Cardiac fibroblast (primary cell): ENCODE data around the gene MYADM.

Experiments
- DNase-seq, 2 donors: peaks; one replicate each; pipeline versions ENCODE4 v3.0.0 to v3.0.0-alpha.2; 2010; ENCODE audit warnings: low read depth in 2 of 2
- H3K4me3 ChIP-seq, 2 donors: replicated peaks in 1 of 2; 1 replicate in 1 of 2; 2 replicates in 1 of 2; pipeline ENCODE4 v1.5.1; 2011; ENCODE audit warnings: low read depth in 2 of 2, low read length in 2 of 2, mild to moderate bottlenecking in 2 of 2, moderate library complexity in 1 of 2
- CTCF ChIP-seq: IDR thresholded peaks from one replicate; pipeline ENCODE4 v1.5.1; 2011; ENCODE audit warnings: low read depth, mild to moderate bottlenecking, low read length, inconsistent platforms

Gene MYADM

GRCh38 chr19:53903055-53903680 lies 35.5 kb downstream of the MYADM start:
- no peak overlapping the region for H3K4me3 ChIP-seq
- no peak for TF ChIP-seq CTCF
- peak; percentile 48 to 59 for DNase-seq

GRCh38 chr19:53904909-53905308 lies 37.2 kb downstream of the MYADM start:
- no peak for TF ChIP-seq CTCF
- H3K4me3 ChIP-seq: no peak overlapping the region
- no peak for DNase-seq

- no peak overlapping the region for H3K4me3 ChIP-seq
- no peak for DNase-seq
- TF ChIP-seq CTCF: no peak
These were observed 38.1 kb downstream of the MYADM start for GRCh38 chr19:53905787-53906186.

- TF ChIP-seq CTCF: peak; percentile 90
- peak; percentile 28 to 35 for DNase-seq
These were observed 38.8 kb downstream of the MYADM start for GRCh38 chr19:53906211-53907192.

GRCh38 chr19:53907193-53907581 lies 39.5 kb downstream of the MYADM start:
- H3K4me3 ChIP-seq: no peak overlapping the region
- no peak for TF ChIP-seq CTCF
- DNase-seq: no peak

More at GRCh38 chr19:53906211-53907192, 38.8 kb downstream of the MYADM start:
- no peak overlapping the region for H3K4me3 ChIP-seq

- no peak for TF ChIP-seq CTCF
- H3K4me3 ChIP-seq: no peak overlapping the region
These were observed 40.0 kb downstream of the MYADM start for GRCh38 chr19:53907690-53908089.

More at GRCh38 chr19:53907690-53908089, 40.0 kb downstream of the MYADM start:
- no peak for DNase-seq
